ENCODE data around the gene SLC36A2.

SLC36A2 gene

DNA sequence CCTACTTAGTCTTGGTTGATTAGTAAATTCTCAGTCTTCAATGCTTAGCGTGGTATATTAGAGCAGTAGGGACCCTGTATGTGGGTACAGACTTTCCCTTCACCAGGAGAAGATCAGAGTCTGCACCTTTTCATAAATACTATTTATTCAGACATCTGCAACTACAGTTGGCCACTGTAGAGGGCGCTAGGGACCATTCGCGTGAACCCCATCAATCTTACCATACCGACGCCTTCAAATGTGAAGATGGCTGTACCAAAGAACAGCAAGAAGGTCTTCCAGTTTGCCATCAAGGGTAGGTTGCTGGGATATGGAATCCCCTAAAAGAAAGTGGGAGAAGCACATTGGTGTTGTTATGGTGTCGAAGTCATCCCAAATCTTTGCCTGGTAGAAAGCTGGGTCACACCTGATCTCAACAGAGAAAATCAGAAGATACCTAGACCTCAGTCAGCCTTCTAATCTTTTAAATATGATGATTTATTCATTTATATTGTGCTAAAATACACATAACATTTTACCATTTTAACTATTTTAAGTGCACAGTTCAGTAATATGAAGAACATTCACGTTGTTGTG is 62.9 kb downstream of the SLC36A2 start:
- no peak for DNase-seq (ENCODE audit: extremely low read depth in 1 of 2, low read depth in 1 of 2)

DNA sequence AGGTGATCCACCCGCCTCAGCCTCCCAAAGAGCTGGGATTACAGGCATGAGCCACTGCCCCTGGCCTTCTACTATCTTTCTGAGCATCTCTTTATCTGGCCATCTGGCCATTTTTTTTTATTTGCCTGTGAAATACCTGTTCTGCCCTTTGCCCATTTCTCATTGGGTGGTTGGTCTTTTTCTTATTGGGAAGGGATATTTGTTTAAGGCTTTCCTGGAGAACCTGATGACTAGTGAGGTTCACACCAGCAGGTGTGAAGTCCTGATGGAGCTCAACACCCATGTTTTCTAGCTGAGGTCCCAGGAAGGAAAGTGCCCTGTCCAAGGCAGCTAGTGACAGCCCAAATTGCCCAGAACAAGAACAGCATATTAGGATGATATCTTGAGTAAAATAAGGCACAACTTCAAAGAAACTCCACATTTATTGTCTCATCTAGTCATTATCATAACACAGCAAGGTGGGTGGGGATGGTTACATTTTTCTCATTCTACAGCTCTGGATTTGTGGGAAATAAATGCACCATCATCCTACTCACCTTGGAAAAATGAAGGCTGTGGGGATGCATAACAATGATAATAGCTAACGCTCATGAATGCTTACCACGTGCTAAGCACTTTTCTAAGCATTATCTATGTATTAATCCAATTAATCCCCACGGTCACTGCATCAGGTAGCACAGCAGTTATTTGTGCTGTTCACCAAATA is 64.1 kb downstream of the SLC36A2 start:
- no peak for DNase-seq (ENCODE audit: extremely low read depth in 1 of 2, low read depth in 1 of 2)

DNA sequence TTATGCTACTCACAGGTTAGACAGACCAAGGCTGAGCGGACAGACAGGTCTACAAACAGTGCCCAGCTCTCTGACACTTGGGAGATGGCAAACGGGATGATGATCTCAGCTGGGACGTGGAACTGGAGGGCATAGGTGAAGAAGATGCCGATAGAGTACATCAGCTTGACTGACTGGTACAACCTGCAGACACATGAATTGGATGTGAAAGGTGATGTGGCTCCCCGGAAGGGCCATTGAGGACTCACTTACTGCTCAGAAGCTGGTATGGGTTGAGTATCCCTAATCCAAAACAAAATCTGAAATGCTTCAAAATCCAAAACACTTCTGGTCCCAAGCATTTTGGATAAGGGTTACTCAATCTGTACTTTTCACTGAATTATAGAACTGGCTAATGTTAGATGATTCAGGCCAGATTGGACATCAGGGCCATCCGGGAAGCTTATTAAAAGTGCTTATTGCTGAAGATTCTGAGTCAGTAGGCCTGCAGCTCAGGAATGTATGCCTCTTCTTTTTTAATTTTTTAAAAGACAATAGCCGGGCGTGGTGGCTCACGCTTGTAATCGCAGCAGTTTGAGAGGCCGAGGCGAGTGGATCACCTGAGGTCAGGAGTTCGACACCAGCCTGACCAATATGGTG is 66.2 kb downstream of the SLC36A2 start:
- no peak for DNase-seq (ENCODE audit: extremely low read depth in 1 of 2, low read depth in 1 of 2)

DNA sequence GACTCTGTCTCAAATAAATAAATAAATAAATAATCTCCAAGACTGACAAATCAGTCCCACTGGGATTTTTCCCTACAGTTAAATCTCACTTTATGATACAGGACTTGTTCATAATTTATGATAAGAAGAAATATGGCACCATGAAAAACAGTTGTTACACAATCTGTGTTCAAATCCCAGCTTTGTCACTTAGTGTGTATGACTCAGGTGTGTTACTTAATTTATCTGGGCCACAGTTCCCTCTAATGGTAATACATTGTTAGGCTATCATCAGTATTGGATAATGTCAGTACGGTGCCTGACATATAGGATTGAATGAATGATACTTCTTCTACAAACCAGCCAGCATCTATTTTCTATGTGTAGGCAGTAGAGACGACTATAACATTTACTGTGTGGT is 66.9 kb downstream of the SLC36A2 start:
- DNase-seq (ENCODE audit: extremely low read depth in 1 of 2, low read depth in 1 of 2), result no peak

DNA sequence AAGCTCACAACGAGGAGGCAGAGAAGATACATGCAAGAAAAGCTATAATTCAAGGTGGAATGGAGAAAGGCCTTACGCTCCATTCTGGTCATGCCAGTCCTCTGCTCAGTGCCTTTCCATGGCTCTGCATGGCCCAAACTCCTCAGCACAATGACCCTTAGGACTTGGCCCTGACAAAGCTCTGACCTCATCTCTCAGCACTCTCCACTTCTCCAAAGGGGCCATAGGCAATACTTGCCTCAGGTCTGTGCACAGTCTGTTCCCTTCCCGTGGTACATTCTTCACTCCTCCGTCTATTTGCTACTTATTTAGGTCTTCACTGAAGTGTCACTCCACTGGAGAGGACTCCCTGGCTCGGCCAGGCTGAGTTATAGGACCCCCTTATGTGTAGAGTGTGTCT is 68.5 kb downstream of the SLC36A2 start:
- no peak for DNase-seq (ENCODE audit: extremely low read depth in 1 of 2, low read depth in 1 of 2)

DNA sequence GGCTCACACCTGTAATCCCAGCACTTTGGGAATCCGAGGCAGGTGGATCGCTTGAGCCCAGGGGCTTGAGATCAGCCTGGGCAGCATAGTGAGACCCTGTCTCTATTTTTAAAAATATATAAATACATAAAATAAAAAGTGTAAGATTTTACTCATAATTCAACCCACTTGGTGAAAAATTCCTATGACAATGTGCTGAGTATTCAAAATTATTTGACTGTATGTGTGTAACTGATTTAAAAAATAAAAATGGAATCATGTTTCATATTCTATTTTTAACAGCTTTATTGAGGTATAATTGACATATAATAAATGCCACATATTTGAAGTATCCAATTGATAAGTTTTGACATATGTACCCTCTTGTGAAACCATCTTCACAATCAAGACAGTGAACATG is 71.6 kb downstream of the SLC36A2 start:
- DNase-seq (ENCODE audit: extremely low read depth in 1 of 2, low read depth in 1 of 2), result no peak

DNA sequence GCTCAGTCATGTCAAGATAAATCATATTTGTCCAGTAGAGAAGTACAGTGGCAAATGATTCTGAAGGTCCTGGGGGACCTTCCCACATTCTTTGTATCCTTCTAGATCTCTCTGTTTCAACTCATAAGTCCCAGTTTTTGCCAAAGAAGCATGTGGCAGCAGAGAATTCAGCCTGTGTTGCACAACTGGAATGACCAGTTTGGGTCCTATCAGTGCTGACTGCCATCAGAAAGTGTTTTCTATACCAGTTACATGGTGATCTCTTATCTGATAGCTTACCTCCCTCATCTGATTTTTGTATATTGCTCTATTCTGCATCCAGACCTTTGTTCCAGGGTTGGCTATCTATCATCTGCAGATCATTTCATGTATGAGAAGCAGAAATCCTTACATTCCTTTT is 72.7 kb downstream of the SLC36A2 start:
- no peak for DNase-seq (ENCODE audit: extremely low read depth in 1 of 2, low read depth in 1 of 2)

DNA sequence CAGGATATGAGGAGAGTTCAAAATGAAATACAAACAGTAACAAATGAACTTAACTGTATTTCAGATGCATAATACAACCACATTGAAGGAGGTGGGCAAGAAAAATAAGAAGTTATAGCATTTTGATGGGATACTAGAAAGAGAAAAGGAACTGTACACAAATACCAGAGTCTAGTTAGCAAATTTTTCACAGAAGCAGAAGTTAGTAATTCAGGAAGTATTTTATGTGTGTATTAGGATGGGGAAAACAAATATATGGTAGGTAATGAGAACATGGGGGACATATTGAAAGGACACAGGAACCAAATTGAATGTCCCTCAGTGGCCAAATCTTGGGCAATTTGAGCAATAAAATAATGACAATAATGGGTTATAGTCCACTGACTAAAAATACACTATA is 76.0 kb downstream of the SLC36A2 start:
- no peak for DNase-seq (ENCODE audit: extremely low read depth in 1 of 2, low read depth in 1 of 2)

DNA sequence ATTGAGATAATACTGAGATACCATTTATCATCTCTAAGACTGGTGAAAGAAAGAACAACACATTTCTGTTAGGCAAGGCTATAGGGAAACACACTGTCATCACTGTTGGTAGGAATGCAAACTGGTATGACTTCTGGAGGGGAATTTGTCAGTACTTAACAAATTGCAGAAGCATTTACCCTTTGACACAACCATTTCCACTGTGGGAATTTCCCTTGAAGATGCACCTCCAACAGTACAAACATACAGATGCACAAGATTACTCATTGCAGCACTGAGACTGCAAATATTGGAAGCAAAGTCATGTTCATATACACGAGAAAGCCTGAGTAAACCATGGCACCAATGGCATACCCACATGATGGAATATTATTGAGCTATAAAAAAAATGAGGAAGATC is 76.8 kb downstream of the SLC36A2 start:
- no peak for DNase-seq (ENCODE audit: extremely low read depth in 1 of 2, low read depth in 1 of 2)

DNA sequence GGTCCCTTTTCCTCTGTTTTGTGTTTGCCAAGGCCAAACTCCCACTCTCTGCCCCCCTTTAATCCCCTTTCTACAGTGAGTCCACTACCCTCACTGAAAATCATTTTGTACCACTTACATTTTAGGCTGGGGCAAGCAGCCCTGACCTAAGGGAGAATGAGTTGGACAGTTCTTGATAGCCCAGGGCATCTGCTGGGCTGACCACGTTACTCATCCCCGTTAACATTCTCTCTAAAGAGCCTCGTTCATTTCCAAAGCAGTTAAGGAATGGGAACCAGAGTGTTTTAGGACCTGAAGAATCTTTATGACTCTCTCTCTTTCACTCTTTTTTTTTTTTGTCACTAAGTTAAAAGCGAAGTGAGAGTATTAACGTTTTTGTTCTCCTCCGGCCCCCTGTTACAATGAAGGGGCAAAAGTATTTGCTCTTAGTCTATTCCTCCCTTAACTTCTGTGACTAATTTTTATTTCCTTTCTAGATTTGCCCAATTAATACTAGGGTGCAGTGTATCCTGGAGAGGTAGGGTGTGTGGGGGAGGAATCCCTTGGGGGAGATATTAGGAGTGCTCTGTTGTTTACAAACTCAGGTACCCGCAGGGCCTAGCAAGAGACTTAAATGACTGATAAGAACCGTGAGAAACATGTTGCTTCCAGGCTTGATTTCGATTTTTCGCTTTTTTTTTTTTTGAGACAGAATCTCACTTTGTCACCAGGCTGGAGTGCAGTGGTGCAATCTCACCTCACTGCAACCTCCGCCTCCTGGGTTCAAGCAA is 79.7 kb downstream of the SLC36A2 start:
- DNase-seq (ENCODE audit: extremely low read depth in 1 of 2, low read depth in 1 of 2), result no peak

All from activated CD8-positive, alpha-beta memory T cell treated with anti-CD3 and anti-CD28 coated beads for 1 hour (primary cell).